Spleen (tissue), 7 donors: Measurements from ENCODE around the gene FAM72D.
"Not testable (repeated sequence)": the region's sequence is repeated elsewhere in the genome, so short reads cannot be mapped to it uniquely, and the experiment has no call there.

Experiments used
- CTCF ChIP-seq, 11 experiments: fragments of 200-600 bp in 7 of 11; fragments of 450-650 bp in 4 of 11; sonication (generic) in 4 of 11; IDR thresholded peaks in 8 of 11; conservative IDR thresholded peaks in 3 of 11; 1 replicate in 7 of 11; 2 replicates in 4 of 11; pipeline versions ENCODE4 v1.4.0 to v1.8.0; 2016 to 2021; ENCODE audit warnings: antibody characterized with exemption in 11 of 11, inconsistent platforms in 4 of 11, mild to moderate bottlenecking in 1 of 11
- POLR2A ChIP-seq, 3 donors: fragments of 450-650 bp; IDR thresholded peaks; one replicate each; pipeline ENCODE4 v1.5.1; 2017; ENCODE audit warnings: antibody characterized with exemption in 3 of 3, mild to moderate bottlenecking in 1 of 3
- donor health status: DM: no; HTN: no; CAD: no; lungs with moderate emphysema.
- donor health status: DM: no; HTN: no; CAD: no.
- donor health status: DM: no; HTN: no; CAD: no.

DNA sequence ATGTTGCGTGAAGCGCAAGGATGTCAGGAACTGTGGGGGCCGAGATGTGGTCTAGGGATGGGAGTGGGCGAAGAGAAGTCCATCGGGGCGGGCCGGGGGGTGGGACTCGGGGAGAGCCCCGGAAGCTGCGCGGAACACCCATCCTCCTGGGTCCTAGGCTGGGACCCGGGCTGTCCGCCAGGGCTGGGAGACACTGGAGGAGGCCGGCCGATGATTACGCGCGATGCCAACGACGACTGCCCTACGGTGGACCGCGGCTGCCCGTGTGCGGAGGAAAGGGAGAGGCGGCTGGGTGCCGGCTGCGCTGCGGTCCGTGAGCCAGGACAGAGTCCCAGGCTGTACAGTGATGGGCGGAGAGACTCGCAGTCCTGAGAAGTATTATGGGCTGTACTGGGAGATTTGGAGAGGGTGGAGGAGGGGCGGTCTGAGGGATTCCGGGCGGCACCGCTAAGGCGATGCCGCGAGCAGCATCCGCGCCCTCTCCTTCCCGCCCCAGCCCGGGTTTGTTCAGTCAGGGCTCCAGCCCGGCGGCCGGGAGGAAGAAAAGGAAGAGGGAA lies 1.0 kb upstream of the FAM72D start:
- not testable (repeated sequence) for TF ChIP-seq CTCF (IDR thresholded peaks at IDR 0.05 in 8 of 11, conservative IDR thresholded peaks at IDR 0.05 in 3 of 11); POLR2A (IDR thresholded peaks at IDR 0.05)
